ENCODE measurements around the gene ACTL10. TPM values are rescaled to one million over a fixed set of nuclear protein-coding genes. Genes with fewer than 3 reads are reported as not detected.
A peak's percentile ranks its signal among the peaks of the same experiment; 100 is the strongest.

The ACTL10 gene
- total and polyA plus RNA-seq, 2 of the 4 experiments (the other 2 are of a cell fraction): 0.18 to 0.43 TPM

DNA sequence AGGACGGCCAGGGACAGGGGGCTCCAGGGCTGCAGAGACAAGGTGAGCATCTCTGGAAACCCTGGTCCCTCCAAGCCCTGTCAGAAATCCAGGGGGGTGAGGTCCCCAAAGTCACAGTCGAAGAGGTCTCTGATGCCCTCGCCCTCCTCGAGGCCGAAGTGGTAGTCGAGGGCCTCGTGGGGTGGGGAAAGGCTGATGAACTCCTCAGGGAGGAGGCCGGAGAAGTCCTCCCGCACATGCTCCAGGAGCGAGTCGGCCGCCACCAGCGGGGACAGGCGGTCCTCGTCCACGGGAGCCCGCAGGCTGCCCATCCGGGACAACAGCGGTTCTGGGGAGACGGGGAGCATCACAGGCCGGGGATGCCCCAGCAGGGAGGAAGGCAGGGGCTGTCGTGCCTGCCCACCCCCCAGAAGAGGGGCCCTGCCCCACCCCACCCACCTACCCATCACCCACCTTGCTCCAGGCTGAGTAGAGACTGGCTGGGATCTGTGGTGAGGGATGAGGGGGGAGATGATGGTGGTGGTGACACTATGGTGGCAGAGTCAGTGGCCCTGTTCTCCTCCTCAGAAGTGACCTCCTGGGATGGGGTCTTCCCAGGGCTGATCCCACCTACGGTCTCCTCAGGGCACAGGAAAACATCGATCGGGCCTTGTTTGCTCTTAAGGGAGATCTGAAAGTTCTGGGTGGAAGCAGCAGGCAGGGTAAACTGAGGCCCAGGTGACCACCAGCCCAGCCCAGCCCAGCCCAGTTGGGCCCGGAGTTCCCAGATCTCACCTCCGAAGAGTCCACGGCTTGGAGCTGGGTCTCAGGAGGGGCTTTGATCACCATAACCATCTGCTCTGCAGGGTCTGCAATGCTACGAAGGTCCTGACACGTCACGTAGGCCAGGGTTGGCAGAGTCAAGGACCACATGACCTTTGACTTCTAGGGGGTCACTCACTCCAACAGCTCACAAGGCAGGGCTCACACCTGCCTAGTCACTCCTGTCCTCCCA, 10.2 kb downstream of the ACTL10 start:
- POLR2A ChIA-PET (ENCODE audit: unreplicated experiment): interaction anchor here (0.7 kb wide), 1 partner anchor 235 kb away, joined by 3 read pairs; no protein-coding TSS in a partner anchor
- intact Hi-C loops (cut with micrococcal nuclease): no loop called here

More for the DNA sequence above, 10.2 kb downstream of the ACTL10 start:
- peaks cover 29% of the 10 kb centered on the region for H3K4me1 ChIP-seq (ENCODE audit: control insufficient read depth, insufficient read depth, low read length)
- no peak overlapping the region for H3K18ac ChIP-seq (ENCODE audit: low read depth, low read length)
- no peak overlapping the region for H2BK120ac ChIP-seq (ENCODE audit: low read depth, low read length)
- no peak overlapping the region for H3K4me3 ChIP-seq (ENCODE audit: insufficient read depth, low read depth, low read length)
- peaks cover 8 to 57% of the 10 kb centered on the region in 2 experiments; a peak in 3 of 4 replicates for H3K79me1 ChIP-seq (ENCODE audit: low read depth in 1 of 2, low read length in 2 of 2)
- WGBS, 2 experiments (ENCODE audit: extremely low coverage in 2 of 2, insufficient read length in 1 of 2): 96% methylated on average over 21 of the region's 31 CpGs; no CpG with 5 or more reads in 1 of the 2 experiments
- H3K4me2 ChIP-seq (ENCODE audit: low read depth, low read length): no peak overlapping the region
- no peak overlapping the region for H3K23ac ChIP-seq (ENCODE audit: low read depth, low read length)
- no peak for ATAC-seq (ENCODE audit: low read depth)
- peaks cover 34% of the 10 kb centered on the region for H4K20me1 ChIP-seq (ENCODE audit: insufficient read depth, low read length)
- no peak overlapping the region for H3K9ac ChIP-seq (ENCODE audit: low read depth, low read length)
- H3K14ac ChIP-seq (replicated peaks; ENCODE audit: low read depth, low read length): no peak overlapping the region
- no peak overlapping the region for H3K4ac ChIP-seq (ENCODE audit: low read depth, low read length)
- no peak overlapping the region for H4K91ac ChIP-seq (ENCODE audit: insufficient read depth, low read depth, low read length)
- H4K8ac ChIP-seq (ENCODE audit: low read depth in 2 of 2, low read length in 2 of 2): no peak overlapping the region
- no TSS peak for BruUV-seq (replicated peaks)
- TF ChIP-seq NFE2L2 (IDR thresholded peaks at IDR 0.05; ENCODE audit: low read depth, low read length) (no peak), SMC3 (IDR thresholded peaks at IDR 0.05; ENCODE audit: low read depth, low read length) (no peak), CTCF (conservative IDR thresholded peaks at IDR 0.05; ENCODE audit: low read depth, low read length) (no peak), RFX5 (IDR thresholded peaks at IDR 0.05; ENCODE audit: low read depth, low read length) (no peak), MXI1 (IDR thresholded peaks at IDR 0.05; ENCODE audit: borderline replicate concordance, low read depth, low read length) (no peak), CHD1 (IDR thresholded peaks at IDR 0.05; ENCODE audit: low read depth, low read length) (no peak), RAD21 (IDR thresholded peaks at IDR 0.05; ENCODE audit: low read length) (no peak), MAFK (IDR thresholded peaks at IDR 0.05; ENCODE audit: low read depth, low read length) (no peak), RCOR1 (IDR thresholded peaks at IDR 0.05; ENCODE audit: insufficient replicate concordance, low read length) (no peak), POLR2A (IDR thresholded peaks at IDR 0.05; ENCODE audit: low read depth, low read length) (no peak), MAZ (IDR thresholded peaks at IDR 0.05; ENCODE audit: borderline replicate concordance, low read depth, low read length) (no peak)
- TF ChIP-seq, protein P1, sequence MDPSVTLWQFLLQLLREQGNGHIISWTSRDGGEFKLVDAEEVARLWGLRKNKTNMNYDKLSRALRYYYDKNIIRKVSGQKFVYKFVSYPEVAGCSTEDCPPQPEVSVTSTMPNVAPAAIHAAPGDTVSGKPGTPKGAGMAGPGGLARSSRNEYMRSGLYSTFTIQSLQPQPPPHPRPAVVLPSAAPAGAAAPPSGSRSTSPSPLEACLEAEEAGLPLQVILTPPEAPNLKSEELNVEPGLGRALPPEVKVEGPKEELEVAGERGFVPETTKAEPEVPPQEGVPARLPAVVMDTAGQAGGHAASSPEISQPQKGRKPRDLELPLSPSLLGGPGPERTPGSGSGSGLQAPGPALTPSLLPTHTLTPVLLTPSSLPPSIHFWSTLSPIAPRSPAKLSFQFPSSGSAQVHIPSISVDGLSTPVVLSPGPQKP (IDR thresholded peaks at IDR 0.05; ENCODE audit: borderline replicate concordance, low read depth, low read length): no peak
- TF ChIP-seq, protein P2, sequence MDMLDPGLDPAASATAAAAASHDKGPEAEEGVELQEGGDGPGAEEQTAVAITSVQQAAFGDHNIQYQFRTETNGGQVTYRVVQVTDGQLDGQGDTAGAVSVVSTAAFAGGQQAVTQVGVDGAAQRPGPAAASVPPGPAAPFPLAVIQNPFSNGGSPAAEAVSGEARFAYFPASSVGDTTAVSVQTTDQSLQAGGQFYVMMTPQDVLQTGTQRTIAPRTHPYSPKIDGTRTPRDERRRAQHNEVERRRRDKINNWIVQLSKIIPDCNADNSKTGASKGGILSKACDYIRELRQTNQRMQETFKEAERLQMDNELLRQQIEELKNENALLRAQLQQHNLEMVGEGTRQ (IDR thresholded peaks at IDR 0.05; ENCODE audit: low read depth, low read length): no peak
- no peak overlapping the region for H2AK5ac ChIP-seq (ENCODE audit: low read depth, low read length)
- H2AFZ ChIP-seq (replicated peaks; ENCODE audit: low read length, poor library complexity): no peak overlapping the region
- H3K56ac ChIP-seq (ENCODE audit: extremely low read depth, insufficient read depth, low read length): no peak overlapping the region
- dilution Hi-C loops (cut with HindIII; ENCODE audit: low sequenced_read_pairs, unreplicated experiment): no loop called here
- in situ Hi-C loops (cut with MboI; ENCODE audit: low sequenced_read_pairs): no loop called here
- DNase-seq: no peak
- no peak overlapping the region for H2BK5ac ChIP-seq (ENCODE audit: low read depth, low read length, poor library complexity, severe bottlenecking)
- H3K36me3 ChIP-seq (ENCODE audit: control insufficient read depth, insufficient read depth, low read length): no peaks in the 10 kb centered on the region; the same call in 1 of the 2 replicates
- peak overlapping the region; percentile 15 for H2AK9ac ChIP-seq (replicated peaks; ENCODE audit: low read depth, low read length, poor library complexity)
- H2BK15ac ChIP-seq (ENCODE audit: low read depth, low read length): no peak overlapping the region
- CTCF ChIA-PET: no interaction called here
- no peak overlapping the region for H4K5ac ChIP-seq (ENCODE audit: low read depth, low read length)
- no peak overlapping the region for H3K27ac ChIP-seq (ENCODE audit: insufficient read depth, low read length)
- H2BK20ac ChIP-seq (ENCODE audit: low read depth, low read length): no peak overlapping the region
- H3K9me3 ChIP-seq (ENCODE audit: control insufficient read depth, insufficient read depth, low read length): no peaks in the 10 kb centered on the region
- no peaks in the 10 kb centered on the region for H3K27me3 ChIP-seq (ENCODE audit: control insufficient read depth, insufficient read depth, low read length)
- H3K9me1 ChIP-seq (ENCODE audit: insufficient read depth, low read length): peaks cover 26% of the 10 kb centered on the region
